Embryonic facial prominence (tissue), 1 donor: ENCODE results near the gene KANK2.
"Not testable (repeated sequence)": the region's sequence is repeated elsewhere in the genome, so short reads cannot be mapped to it uniquely, and the experiment has no call there.

Experiments used
- DNase-seq: peaks from one replicate; pipeline ENCODE4 v3.0.0-alpha.2; 2016; ENCODE audit errors: extremely low spot score

Gene KANK2

GRCh38 chr19:11172576-11172975 lies 24.8 kb downstream of the KANK2 start:
- DNase-seq: no peak

- no peak for DNase-seq
Measured at GRCh38 chr19:11171144-11171543, 26.2 kb downstream of the KANK2 start.

DNA sequence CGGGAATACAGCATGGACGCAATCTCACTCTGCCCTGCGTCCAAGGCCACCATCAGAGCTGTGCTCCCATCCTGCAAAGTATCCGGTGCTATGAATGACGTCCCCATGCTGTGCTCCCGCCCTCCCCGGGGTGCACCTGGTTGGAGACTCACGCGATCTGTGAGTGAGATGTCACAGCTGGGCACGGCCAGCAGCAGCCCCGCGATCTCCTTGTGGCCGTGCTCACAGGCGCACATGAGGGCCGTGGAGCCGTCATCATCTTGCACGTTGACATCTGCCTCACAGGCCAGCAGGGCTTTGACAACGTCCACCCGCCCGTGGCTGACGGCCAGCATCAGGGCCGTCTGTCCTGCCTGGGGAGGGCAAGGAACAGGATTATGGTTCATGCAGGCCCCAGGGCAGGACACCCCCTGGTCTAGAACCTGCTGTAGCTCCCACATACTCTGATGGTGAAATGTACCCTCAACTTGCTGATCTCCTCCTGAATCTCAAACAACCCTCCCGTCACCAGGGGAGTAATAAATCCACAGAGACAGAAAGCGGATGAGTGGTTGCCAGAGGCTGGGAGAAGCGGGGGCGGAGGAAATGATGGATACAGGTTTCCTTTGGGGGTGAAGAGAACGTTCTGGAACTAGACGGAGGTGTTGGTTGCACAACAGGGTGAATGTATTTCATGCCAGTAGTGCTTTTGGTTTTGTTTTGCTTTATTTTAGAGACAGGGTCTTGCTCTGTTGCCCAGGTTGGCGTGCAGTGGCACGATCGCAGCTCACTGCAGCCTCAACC lies 27.3 kb downstream of the KANK2 start:
- DNase-seq: no peak

GRCh38 chr19:11168568-11168967 lies 28.8 kb downstream of the KANK2 start:
- no peak for DNase-seq

GRCh38 chr19:11166281-11167142 lies 30.8 kb downstream of the KANK2 start:
- no peak for DNase-seq

- no peak for DNase-seq
Measured at GRCh38 chr19:11165486-11166030, 31.8 kb downstream of the KANK2 start.

DNA sequence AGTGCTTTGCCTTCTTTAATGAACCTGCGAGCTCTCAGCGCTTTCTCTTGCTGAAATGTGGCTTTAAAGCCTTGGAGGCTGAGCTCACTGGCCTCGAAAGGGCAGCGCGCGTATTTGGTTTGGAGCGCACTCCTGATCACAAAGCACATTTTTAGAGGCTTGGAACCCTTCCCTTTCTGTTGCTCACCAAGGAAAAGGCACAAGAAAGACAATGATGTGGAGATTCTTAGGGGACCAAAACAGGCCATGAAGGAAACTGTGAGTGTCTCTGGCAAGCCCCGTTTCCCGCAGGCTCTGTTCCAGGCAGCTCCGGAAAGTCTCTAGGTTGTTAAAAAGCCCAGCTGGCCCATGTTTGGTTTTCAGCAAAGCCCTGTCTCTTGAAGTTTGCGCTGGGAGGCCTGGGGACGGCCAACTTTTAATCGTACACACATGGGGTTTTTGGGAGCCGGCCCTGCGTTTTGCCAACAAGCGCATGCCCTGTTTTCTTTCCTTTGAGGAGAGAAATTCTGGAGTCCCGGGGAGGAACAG lies 32.4 kb downstream of the KANK2 start:
- peak; percentile 66 for DNase-seq

DNA sequence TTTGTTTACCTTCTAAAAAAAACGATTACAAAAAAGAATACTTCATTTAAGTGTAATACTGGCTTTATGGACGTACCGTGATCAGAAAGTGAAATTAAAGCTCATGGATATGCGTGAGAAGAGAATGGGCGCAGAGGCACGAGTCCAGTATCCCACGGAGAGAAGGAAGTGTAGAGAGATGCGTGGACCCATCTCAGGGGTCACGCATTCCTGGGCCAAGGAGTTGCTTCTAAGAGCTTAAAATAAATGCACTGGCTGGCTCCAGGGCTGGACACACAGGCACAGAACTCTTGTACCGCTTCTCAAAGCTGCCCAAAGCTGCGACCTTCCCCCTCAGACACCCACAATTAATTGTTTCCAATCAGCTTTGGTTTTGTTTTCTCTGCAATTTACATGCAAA lies 33.0 kb downstream of the KANK2 start:
- no peak for DNase-seq

DNA sequence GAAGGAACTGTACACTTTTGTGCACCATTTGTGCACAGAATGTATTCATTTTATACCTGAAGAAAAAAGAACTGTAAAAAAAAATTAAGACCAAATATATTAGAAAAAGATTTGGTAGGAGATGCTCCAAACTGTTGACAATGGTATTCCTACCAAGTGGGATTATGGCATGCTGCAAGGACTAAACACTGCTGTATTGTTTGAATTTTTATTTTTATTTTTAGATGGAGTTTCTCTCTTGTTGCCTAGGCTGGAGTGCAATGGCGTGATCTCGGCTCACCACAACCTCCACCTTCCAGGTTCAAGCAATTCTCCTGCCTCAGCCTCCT lies 36.9 kb downstream of the KANK2 start:
- not testable (repeated sequence) for DNase-seq

- DNase-seq: no peak
Measured at GRCh38 chr19:11159598-11160439, 37.5 kb downstream of the KANK2 start.

DNA sequence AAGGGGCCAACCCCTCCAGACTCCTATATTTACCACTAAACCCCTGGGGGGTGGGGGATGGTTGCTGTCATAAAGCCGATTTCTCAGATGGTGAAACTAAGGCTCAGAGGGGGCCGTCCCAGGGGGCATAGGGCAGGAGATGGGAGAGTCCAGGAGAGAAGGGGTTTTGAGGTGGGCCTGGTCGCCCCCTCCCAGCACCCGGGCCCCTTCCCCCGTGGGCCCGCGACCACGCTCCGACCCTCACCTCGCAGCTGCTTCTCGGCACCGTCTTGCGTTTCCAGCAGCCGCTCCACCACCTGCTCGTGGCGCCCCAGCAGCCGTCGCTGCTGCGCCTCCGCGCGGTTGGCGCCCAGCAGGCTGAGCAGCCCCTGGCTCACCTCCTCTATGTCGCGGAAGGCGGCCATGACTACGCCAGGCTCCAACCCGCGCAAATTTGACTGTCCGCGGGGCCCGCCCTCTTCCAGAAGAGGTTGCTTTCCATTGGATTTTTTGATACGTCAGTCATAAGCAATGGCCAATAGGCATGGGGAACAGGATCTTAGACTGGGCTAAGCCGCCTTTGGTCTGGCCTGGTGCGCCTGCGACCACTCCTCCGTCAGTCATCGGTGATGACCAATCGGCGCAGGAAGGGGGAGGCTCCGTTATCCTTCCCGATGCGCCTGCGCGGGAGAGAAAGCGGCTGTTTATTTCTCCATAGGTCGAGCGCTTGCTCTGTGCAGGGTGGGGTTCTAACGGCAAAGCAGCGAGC lies 41.8 kb downstream of the KANK2 start, which contains the start of gene SPC24:
SPC24 (minus strand) TSS at position 410 of the 748 bp plus-strand sequence; CDS start at position 404, 6 bp downstream.
- peak; percentile 97 for DNase-seq

DNA sequence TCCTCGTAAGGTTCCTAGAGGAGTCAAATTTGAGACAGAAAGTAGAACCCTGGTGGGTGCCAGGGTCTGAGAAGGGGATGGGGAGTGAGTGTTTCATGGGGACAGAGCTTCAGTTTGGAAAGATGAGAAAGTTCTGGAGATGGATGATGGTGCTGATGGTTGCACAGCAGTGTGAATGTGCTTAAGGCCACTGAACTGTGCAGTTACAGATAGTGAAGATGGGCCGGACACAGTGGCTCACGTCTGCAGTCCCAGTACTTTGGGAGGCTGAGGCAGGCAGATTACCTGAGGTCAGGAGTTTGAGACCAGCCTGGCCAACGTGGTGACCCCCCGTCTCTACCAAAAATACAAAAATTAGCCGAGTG lies 42.7 kb downstream of the KANK2 start:
- no peak for DNase-seq

DNA sequence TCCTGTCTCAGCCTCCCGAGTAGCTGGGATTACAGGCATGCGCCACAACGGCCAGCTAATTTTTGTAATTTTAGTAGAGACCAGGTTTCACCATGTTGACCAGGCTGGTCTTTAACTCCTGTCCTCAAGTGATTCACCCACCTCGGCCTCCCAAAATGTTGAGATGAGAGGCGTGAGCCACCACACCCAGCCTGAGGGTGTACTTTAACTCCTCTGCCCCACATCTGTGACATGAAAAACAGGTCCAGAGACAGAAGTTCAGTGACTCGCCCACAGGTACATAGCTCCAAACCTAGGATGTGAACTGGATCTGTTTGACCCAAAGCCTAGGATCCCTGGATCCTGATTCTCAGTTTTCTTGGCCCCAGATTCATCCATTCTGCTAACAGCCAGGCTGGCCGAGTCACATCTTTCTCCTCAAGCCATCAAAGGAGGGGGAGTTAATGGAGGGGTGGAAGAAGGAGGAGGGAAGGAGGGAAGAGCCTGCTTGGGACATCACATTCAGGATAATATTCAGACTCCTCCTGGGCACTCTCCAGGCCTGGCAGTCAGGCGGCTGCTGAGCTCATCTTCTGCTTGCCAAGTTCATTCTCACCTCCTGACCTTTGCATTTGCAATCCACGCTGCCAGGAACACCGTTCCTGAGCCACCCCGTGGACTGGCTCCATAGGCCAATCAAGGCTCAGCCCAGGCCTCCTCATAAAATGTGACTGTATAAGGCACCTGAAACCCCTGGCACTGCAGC lies 44.9 kb downstream of the KANK2 start:
- no peak for DNase-seq

DNA sequence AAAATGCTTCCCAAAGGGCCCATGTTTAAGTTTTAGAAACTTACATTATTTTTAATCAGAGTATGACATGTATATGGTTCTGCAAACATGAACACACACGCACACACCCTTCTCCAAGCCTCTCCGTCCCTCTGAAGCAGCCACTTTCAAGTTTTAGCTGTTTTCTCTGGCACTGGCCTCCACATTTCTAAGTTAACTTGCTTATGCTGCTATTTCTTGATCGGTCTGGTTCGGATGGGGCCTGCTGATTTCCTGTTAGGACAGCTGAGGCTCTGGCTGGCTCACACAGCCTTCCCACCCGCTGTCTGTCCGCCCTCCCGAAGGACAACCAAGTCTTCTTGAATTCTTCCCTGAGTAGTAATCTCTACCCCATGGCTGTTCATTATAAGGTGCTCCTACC lies 46.2 kb downstream of the KANK2 start:
- DNase-seq: no peak

- no peak for DNase-seq
Measured at GRCh38 chr19:11148001-11148400, 49.3 kb downstream of the KANK2 start.

DNA sequence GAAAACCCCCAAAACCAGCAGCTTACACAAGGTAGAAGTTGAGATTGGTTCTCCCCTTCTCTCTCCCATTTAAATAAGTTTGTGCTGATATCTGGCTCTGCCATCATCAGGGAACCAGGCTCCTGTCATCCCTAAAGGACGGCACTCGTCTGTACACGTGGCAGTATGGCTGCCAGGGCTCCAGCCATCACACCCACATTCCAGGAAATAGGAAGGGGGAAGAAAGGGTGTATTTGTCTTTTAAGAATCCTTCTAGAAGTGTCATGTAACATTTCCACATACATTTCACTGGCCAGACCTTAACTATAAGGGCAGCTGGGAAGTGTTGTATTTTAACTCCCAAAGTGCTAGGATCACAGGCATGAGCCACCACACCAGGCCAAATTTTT lies 51.8 kb downstream of the KANK2 start:
- DNase-seq: no peak

GRCh38 chr19:11142528-11143171 lies 54.7 kb downstream of the KANK2 start:
- no peak for DNase-seq

- DNase-seq: no peak
Measured at GRCh38 chr19:11141937-11142527, 55.3 kb downstream of the KANK2 start.

- DNase-seq: no peak
Measured at GRCh38 chr19:11140896-11141295, 56.4 kb downstream of the KANK2 start.
